ENCODE results near the gene CHST5.

GRCh38 chr16:75559564-75560372, 23.9 kb upstream of the CHST5 start:
- TF ChIP-seq GATA2 (IDR thresholded peaks at IDR 0.05; ENCODE audit: low read depth, low read length) = no peak
- no peak for TF ChIP-seq GATA3 (IDR thresholded peaks at IDR 0.05; ENCODE audit: low read depth, low read length)
